ENCODE measurements around the gene GALNT10. TPM values are rescaled to one million over a fixed set of nuclear protein-coding genes. Genes with fewer than 3 reads are reported as not detected.

The GALNT10 gene
- total and polyA plus RNA-seq, 2 donors from 2014 or later = 13.0 to 44.3 TPM

GRCh38 chr5:154395407-154396106 is 205.0 kb downstream of the GALNT10 start:
- TF ChIP-seq CTCF (IDR thresholded peaks at IDR 0.05; ENCODE audit: borderline replicate concordance, extremely low read depth, insufficient read depth) = no peak

GRCh38 chr5:154396128-154396527 is 205.6 kb downstream of the GALNT10 start:
- Histone ChIP-seq H3K4me1 (ENCODE audit: control insufficient read depth in 2 of 3, insufficient read depth in 2 of 3, low read depth in 1 of 3, low read length in 3 of 3) (no peaks in the 10 kb centered on the region), H3K4me3 (ENCODE audit: low read length in 3 of 3) (no peak overlapping the region), H3K9ac (ENCODE audit: low read length in 3 of 3) (no peak overlapping the region), H3K9me3 (ENCODE audit: control insufficient read depth in 2 of 3, insufficient read depth in 1 of 3, low read length in 3 of 3) (no peaks in the 10 kb centered on the region), H3K36me3 (ENCODE audit: control insufficient read depth in 2 of 3, insufficient read depth in 3 of 3, low read length in 3 of 3) (peaks cover 0 to 11% (median 4%) of the 10 kb centered on the region in 3 donors), H3K27me3 (ENCODE audit: control insufficient read depth, insufficient read depth, low read length) (no peaks in the 10 kb centered on the region), H3K27ac (ENCODE audit: low read depth in 2 of 2, low read length in 2 of 2) (no peak overlapping the region)
- intact Hi-C loops (cut with DNase I) = no loop called here
- no peak for DNase-seq
- no peak for TF ChIP-seq CTCF (IDR thresholded peaks at IDR 0.05; ENCODE audit: borderline replicate concordance, extremely low read depth, insufficient read depth)
- no peak for FAIRE-seq

More at GRCh38 chr5:154395407-154396106, 205.0 kb downstream of the GALNT10 start:
- DNase-seq (peak in 1 of 5 donors; percentile 86), FAIRE-seq (no peak)
- no peaks in the 10 kb centered on the region for H3K4me1 ChIP-seq (ENCODE audit: control insufficient read depth in 2 of 3, insufficient read depth in 2 of 3, low read depth in 1 of 3, low read length in 3 of 3)
- no peaks in the 10 kb centered on the region for H3K27me3 ChIP-seq (ENCODE audit: control insufficient read depth, insufficient read depth, low read length)
- H3K9ac ChIP-seq (ENCODE audit: low read length in 3 of 3) = no peak overlapping the region
- peaks cover 0 to 11% (median 4%) of the 10 kb centered on the region in 3 donors for H3K36me3 ChIP-seq (ENCODE audit: control insufficient read depth in 2 of 3, insufficient read depth in 3 of 3, low read length in 3 of 3)
- no peak overlapping the region for H3K27ac ChIP-seq (ENCODE audit: low read depth in 2 of 2, low read length in 2 of 2)
- intact Hi-C loops (cut with DNase I) = no loop called here
- H3K9me3 ChIP-seq (ENCODE audit: control insufficient read depth in 2 of 3, insufficient read depth in 1 of 3, low read length in 3 of 3) = no peaks in the 10 kb centered on the region
- no peak overlapping the region for H3K4me3 ChIP-seq (ENCODE audit: low read length in 3 of 3)

- DNase-seq = no peak
- FAIRE-seq = no peak
- H3K9ac ChIP-seq (ENCODE audit: low read length in 3 of 3) = no peak overlapping the region
These were observed 207.3 kb downstream of the GALNT10 start for GRCh38 chr5:154397652-154398406.

More at GRCh38 chr5:154397652-154398406, 207.3 kb downstream of the GALNT10 start:
- no peak for TF ChIP-seq CTCF (IDR thresholded peaks at IDR 0.05; ENCODE audit: borderline replicate concordance, extremely low read depth, insufficient read depth)
- Histone ChIP-seq H3K4me1 (ENCODE audit: control insufficient read depth in 2 of 3, insufficient read depth in 2 of 3, low read depth in 1 of 3, low read length in 3 of 3) (no peaks in the 10 kb centered on the region), H3K4me3 (ENCODE audit: low read length in 3 of 3) (no peak overlapping the region), H3K27ac (ENCODE audit: low read depth in 2 of 2, low read length in 2 of 2) (no peak overlapping the region), H3K9me3 (ENCODE audit: control insufficient read depth in 2 of 3, insufficient read depth in 1 of 3, low read length in 3 of 3) (no peaks in the 10 kb centered on the region), H3K36me3 (ENCODE audit: control insufficient read depth in 2 of 3, insufficient read depth in 3 of 3, low read length in 3 of 3) (peaks cover 0 to 4% (median 0%) of the 10 kb centered on the region in 3 donors), H3K27me3 (ENCODE audit: control insufficient read depth, insufficient read depth, low read length) (no peaks in the 10 kb centered on the region)
- intact Hi-C loops (cut with DNase I) = no loop called here
